ENCODE data around the gene STK10.

The STK10 gene

DNA sequence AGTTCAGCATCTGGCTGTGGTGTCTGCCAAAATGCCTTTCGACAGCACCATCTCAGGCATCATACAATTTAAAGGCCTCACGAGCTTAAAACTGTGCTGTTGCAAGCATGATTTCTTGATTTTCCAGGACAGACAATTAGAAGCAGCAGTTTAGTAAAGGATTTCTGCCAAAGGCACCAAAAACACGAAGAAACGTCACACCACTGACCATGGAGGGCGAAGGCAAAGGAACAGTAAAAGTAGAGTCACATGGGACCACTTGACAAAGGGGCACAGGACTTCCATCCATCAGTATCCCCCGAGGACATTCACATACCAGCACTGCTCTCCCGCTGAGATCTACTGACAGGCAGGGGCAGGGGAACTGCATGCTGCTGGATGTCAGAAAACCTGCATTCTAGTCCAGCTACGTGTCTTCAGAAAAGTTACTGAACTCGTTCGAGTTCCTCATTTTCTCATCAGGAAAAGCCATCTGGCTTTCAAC lies 111.2 kb downstream of the STK10 start:
- DNase-seq (ENCODE audit: low read depth in 1 of 2, low spot score in 1 of 2), result no peak
- no peak for TF ChIP-seq JUND (IDR thresholded peaks at IDR 0.05; ENCODE audit: low read depth)
- in situ Hi-C loops (cut with HindIII; ENCODE audit: low pct_unique_long_range_greater_than_20kb, low sequenced_read_pairs), result no loop called here

DNA sequence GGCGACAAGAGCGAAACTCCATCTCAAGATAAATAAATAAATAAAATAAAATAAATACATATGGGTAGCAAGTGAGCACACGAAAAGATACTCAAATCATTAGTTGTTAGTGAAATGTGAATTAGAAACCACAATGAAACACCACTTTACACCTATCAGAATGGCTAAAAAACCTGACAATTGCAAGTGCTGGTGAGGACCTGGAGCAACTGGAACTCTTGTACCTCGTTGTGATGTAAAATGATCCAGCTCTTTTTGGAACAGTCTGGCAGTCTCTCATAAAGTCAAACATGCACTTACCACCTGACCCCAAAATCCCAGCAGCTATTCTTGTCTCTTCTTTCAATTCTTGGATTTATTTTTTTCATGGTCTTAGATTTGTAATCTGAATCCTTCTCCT lies 112.4 kb downstream of the STK10 start:
- TF ChIP-seq JUND (IDR thresholded peaks at IDR 0.05; ENCODE audit: low read depth), result no peak
- DNase-seq (ENCODE audit: low read depth in 1 of 2, low spot score in 1 of 2), result no peak
- in situ Hi-C loops (cut with HindIII; ENCODE audit: low pct_unique_long_range_greater_than_20kb, low sequenced_read_pairs), result no loop called here

DNA sequence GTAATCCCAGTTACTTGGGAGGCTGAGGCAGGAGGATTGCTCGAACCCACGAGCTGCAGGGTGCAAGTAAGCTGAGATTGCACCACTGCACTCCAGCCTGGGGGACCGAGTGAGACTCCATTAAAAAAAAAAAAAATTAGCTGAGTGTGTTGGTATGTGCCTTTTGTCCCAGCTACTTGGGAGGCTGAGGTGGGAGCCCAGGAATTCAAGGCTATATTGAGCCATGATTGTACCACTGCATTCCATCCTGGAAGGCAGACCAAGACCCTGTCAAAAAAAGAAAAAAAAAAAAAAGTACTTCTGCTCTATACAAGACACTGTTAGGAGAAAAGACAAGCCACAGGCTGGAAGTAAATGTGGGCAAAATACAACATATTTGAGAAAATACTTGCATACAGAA lies 113.1 kb downstream of the STK10 start:
- no peak for TF ChIP-seq JUND (IDR thresholded peaks at IDR 0.05; ENCODE audit: low read depth)
- DNase-seq (ENCODE audit: low read depth in 1 of 2, low spot score in 1 of 2), result no peak
- in situ Hi-C loops (cut with HindIII; ENCODE audit: low pct_unique_long_range_greater_than_20kb, low sequenced_read_pairs), result no loop called here

DNA sequence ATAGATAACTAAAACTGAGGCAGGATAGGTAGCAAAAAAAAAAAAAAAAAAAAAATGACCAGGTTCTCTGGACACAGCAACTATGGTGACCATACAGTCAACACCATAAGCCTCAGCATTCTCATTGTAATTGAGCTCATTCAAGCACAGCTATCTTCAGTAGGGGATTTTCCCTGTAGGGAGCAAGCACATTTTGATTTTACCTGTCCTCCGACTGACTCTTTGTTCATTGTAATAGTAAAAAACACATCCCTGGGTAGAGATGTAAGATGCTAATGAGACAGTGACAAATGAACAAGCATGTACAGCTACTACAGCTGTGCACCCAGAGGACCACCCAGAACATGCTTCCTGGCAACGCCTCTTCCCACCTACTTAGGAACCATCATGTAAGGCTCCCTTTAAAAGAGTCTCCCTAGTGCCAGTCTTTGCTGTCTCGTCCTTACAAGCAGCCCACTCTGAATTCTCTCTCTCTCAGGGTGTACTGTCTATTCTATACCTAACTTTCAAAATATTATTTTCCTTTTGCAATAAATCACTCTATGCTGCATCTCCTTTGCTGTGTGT lies 116.6 kb downstream of the STK10 start:
- no peak for TF ChIP-seq JUND (IDR thresholded peaks at IDR 0.05; ENCODE audit: low read depth)
- no peak for DNase-seq (ENCODE audit: low read depth in 1 of 2, low spot score in 1 of 2)
- in situ Hi-C loops (cut with HindIII; ENCODE audit: low pct_unique_long_range_greater_than_20kb, low sequenced_read_pairs), result no loop called here

DNA sequence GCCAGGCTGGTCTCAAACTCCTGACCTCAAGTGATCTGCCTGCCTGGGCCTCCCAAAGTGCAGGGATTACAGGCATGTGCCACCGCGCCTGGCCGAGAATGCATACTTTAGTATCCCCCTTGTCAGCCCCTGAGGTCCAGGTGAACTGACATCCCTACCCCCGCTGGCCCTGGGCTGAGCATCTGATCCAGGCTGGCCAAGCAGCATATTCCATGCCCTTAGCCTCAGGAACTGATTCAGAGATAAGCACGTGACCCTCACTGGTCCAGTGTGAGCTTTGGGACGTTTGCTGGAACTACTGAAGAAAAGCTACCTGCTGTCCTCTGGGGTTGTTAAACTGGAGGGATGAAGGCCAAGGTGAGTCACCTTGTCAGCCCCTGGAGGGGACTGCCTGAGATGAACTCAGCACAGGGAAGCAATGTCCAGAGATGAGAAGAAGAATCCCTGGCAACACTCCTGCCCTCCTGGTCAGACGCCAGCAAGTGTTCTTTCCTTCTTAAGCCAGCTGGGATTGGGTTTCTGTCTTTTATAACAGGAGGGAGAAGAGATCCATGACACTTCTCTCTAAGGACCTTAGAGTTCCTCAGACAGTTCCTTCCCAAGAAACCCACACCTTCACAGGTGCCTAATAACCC lies 122.5 kb downstream of the STK10 start:
- in situ Hi-C loops (cut with HindIII; ENCODE audit: low pct_unique_long_range_greater_than_20kb, low sequenced_read_pairs), result no loop called here
- peak; percentile 26 to 55 for DNase-seq (ENCODE audit: low read depth in 1 of 2, low spot score in 1 of 2)

DNA sequence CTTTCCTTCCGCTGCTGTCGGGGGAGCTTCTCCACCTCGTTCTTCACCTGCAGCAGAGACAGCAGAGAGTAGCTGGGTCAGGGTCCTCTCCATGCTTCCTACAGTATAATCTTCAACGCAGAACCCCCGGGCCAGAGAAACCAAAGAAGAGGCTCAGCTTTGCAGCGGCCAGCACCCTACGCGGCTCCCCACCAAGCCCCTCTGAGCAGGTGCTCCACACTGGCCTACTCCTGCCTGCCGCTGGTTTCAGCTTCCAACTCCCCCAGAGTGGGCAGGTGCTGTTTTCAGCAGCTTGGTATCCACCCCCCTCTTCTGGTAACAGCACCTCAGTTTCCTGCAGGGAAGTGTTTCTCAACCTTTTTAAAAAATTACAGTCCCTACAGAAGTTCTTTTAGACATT lies 123.3 kb downstream of the STK10 start:
- no peak for TF ChIP-seq JUND (IDR thresholded peaks at IDR 0.05; ENCODE audit: low read depth)
- in situ Hi-C loops (cut with HindIII; ENCODE audit: low pct_unique_long_range_greater_than_20kb, low sequenced_read_pairs), result no loop called here

More for the DNA sequence above, 122.5 kb downstream of the STK10 start:
- no peak for TF ChIP-seq JUND (IDR thresholded peaks at IDR 0.05; ENCODE audit: low read depth)

DNA sequence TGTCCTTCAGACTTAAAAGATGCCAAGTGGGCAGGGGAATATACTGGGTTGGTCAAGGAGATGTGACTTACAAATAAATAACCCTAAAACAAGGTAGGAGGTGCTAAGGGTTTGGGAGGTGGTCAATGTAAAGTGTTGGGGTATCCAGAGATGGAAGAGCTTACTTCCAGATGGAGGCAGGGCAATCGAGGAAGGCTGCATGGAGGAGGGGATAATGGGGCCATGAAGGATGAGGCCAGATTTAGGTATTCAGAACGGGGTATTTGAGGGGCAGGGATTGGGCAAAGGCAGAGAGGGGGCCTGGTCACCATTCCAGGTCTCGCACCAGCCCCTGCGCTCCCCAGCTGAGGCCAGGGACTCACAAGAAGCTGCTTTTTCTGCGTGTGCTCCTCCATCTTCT lies 123.7 kb downstream of the STK10 start:
- TF ChIP-seq JUND (IDR thresholded peaks at IDR 0.05; ENCODE audit: low read depth), result no peak
- in situ Hi-C loops (cut with HindIII; ENCODE audit: low pct_unique_long_range_greater_than_20kb, low sequenced_read_pairs), result no loop called here
- no peak for DNase-seq (ENCODE audit: low read depth in 1 of 2, low spot score in 1 of 2)

More for the DNA sequence above, 123.3 kb downstream of the STK10 start:
- DNase-seq (ENCODE audit: low read depth in 1 of 2, low spot score in 1 of 2), result no peak

DNA sequence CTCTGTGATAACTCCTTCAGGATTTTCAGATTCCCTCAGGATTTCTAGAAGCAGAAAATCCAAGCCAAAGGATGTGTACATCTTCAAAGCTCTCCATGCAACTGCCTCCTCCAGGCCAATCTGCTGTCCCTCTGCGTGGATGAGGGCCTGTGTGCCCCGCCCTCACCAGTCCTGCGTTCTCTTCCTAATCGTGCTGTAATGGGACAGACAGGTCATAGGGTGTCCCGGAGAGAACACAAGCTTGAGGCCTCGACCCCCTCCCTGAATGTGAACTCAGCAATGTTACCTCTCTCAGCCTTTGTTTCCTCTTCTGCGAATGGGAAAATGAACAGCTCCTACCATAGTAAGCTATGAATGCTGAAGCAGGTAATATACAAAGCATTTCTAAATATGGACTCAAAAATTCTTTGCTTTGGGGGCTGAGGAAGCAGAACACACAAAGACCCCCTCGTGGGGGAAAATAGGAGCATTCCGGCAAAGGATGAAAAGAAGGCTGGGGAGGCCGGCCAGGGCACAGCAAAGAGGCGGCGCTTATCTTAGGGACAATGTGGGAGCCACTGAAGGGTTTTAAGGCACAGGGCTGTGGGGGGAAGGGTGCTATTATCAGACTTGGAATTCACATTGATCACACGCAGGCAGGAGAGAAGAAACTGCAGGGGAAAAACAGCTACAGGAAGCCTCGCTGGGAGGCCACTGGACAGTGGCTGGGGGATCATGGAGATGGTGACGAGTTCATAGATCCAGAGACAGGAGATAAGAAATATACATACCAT lies 124.4 kb downstream of the STK10 start:
- no peak for DNase-seq (ENCODE audit: low read depth in 1 of 2, low spot score in 1 of 2)
- in situ Hi-C loops (cut with HindIII; ENCODE audit: low pct_unique_long_range_greater_than_20kb, low sequenced_read_pairs), result no loop called here
- TF ChIP-seq JUND (IDR thresholded peaks at IDR 0.05; ENCODE audit: low read depth), result no peak

DNA sequence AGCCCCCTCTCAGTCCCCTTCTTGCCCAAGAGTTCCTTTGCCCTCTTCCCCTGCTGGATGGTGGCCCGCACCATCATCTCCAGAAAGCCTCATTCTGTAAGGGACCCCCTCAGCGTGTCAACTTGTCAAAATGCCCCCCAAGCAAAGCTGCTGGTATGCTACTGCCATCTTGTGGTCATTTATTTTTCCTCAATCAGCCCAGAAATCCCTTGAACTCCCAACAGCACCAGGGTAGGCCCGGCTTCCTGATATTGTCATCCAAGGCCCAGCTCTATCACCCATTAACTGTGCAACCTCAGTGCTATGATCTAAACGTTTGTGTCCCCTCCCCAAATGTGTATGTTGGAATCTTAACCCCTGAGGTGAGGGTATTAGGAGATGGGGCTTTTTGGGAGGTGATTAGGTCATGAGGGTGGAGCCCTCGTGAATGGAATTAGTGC lies 128.3 kb downstream of the STK10 start:
- no peak for TF ChIP-seq JUND (IDR thresholded peaks at IDR 0.05; ENCODE audit: low read depth)
- peak in 1 of 2 experiments; percentile 22 for DNase-seq (ENCODE audit: low read depth in 1 of 2, low spot score in 1 of 2)
- in situ Hi-C loops (cut with HindIII; ENCODE audit: low pct_unique_long_range_greater_than_20kb, low sequenced_read_pairs), result no loop called here

DNA sequence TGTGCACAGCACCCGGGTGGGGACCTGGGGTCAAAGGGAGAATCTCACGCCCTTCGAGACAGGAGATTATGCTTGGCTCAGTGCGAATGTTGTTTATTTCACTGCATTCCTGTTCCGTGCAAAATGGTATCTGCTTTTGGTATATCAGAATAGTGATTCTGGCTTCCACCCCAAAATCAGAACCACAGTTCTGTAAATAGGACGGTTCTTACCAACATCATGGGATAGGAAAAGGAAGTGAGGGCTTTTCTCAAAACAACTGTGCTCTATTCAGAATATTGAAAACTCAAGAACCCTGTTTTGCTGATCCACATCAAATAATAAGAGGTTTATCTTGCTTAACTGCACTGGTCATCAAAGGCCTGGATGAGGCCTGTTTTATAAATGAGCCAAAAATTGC lies 129.9 kb downstream of the STK10 start:
- no peak for TF ChIP-seq JUND (IDR thresholded peaks at IDR 0.05; ENCODE audit: low read depth)
- no peak for DNase-seq (ENCODE audit: low read depth in 1 of 2, low spot score in 1 of 2)
- in situ Hi-C loops (cut with HindIII; ENCODE audit: low pct_unique_long_range_greater_than_20kb, low sequenced_read_pairs), result no loop called here

DNA sequence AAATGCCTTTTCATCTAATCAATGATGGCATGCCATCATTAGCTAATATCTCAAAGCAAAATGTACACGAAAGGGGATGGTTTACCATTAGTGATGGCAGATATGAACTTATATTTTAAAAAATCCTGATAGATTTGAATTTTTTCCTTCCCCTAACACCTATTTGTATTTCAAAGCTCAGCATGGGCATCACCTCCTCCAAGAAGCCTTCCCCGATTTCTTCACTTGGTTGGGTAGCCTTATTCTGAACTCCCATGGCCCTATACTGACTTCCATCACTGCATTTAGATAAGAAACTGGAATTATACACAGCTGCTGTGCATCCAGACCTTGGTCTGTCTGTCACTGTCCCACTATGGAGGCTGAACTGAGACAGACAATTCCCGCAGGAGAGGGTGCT lies 132.0 kb downstream of the STK10 start:
- in situ Hi-C loops (cut with HindIII; ENCODE audit: low pct_unique_long_range_greater_than_20kb, low sequenced_read_pairs), result no loop called here
- no peak for TF ChIP-seq JUND (IDR thresholded peaks at IDR 0.05; ENCODE audit: low read depth)
- DNase-seq (ENCODE audit: low read depth in 1 of 2, low spot score in 1 of 2), result no peak

DNA sequence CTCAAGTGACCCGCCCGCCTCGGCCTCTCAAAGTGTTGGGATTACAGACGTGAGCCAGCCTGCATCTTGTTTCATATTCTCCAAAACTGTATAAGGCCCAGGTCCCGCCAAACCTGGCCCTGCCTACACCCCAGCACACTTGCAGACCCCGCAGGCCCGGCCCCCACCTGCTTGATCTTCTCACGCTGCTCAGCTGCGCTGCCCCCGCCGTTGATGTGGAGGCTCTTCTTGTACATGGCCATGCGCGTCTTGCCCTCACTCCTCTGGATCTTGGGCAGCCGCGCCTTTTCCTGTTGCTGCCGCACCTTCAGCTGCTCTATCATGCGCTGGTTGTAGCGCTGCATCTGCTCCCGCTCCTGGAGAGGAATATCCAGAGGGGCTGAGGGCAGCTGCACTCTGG lies 132.6 kb downstream of the STK10 start:
- no peak for DNase-seq (ENCODE audit: low read depth in 1 of 2, low spot score in 1 of 2)
- TF ChIP-seq JUND (IDR thresholded peaks at IDR 0.05; ENCODE audit: low read depth), result no peak
- in situ Hi-C loops (cut with HindIII; ENCODE audit: low pct_unique_long_range_greater_than_20kb, low sequenced_read_pairs), result no loop called here

DNA sequence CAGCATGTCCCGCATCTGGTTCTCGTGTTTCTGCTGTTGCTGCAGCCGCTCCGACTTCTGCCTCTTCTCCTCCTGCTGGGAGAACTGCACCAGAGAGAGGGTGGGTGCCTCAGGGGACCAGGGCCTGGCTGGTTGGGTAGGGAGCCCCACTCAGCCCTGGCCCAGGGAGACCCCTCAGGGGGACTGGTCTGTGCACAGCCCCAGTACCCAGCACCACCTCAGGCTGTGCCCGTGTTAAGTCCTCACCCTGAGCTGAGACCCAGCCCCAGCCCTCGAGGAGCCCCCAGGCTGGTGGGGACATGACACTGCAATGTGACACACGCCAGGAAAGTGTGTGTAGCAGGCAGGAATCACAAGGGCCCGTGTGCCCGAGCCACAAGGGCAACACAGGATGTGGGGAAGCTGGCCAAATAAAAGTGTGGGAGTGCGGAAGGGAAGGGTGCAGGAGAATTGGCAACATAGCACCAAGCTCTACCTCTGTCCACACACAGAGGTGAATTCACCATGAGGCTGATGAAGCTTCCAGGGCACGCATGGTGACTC lies 133.3 kb downstream of the STK10 start:
- TF ChIP-seq JUND (IDR thresholded peaks at IDR 0.05; ENCODE audit: low read depth), result no peak
- in situ Hi-C loops (cut with HindIII; ENCODE audit: low pct_unique_long_range_greater_than_20kb, low sequenced_read_pairs), result no loop called here
- DNase-seq (ENCODE audit: low read depth in 1 of 2, low spot score in 1 of 2), result no peak
